C4-2B (cell line): ENCODE measurements around the gene TEX13A.

Experiments used
- CTCF ChIP-seq: fragments of 450-650 bp; conservative IDR thresholded peaks from 2 replicates; pipeline ENCODE4 v1.5.1; 2017; ENCODE audit warnings: mild to moderate bottlenecking
- ZFX ChIP-seq: fragments of 450-650 bp; IDR thresholded peaks from 2 replicates; pipeline ENCODE4 v1.6.1; 2017

DNA sequence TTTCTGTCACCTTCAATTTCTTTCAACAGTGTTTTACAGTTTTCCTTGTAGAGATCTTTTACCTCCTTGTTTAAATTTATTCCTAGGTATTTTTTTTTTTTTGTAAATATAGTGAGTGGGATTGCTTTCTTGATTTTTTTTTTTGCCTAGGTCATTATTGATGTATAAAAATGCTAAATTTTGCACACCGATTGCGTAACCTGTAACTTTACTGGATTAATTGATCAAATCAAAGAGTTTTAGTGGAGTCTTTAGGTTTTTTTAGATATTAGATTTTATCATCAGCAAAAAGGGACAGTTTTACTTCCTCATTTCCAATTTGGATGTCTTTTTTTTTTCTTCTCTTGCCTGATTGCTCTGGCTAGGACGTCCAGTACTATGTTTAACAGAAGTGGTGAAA, 40.9 kb downstream of the TEX13A start:
- TF ChIP-seq CTCF (no peak), ZFX (no peak)
